ENCODE measurements around the gene CRLF3.
A peak's percentile ranks its signal among the peaks of the same experiment; 100 is the strongest.
"Not testable (repeated sequence)": the region's sequence is repeated elsewhere in the genome, so short reads cannot be mapped to it uniquely, and the experiment has no call there.

Gene CRLF3

DNA sequence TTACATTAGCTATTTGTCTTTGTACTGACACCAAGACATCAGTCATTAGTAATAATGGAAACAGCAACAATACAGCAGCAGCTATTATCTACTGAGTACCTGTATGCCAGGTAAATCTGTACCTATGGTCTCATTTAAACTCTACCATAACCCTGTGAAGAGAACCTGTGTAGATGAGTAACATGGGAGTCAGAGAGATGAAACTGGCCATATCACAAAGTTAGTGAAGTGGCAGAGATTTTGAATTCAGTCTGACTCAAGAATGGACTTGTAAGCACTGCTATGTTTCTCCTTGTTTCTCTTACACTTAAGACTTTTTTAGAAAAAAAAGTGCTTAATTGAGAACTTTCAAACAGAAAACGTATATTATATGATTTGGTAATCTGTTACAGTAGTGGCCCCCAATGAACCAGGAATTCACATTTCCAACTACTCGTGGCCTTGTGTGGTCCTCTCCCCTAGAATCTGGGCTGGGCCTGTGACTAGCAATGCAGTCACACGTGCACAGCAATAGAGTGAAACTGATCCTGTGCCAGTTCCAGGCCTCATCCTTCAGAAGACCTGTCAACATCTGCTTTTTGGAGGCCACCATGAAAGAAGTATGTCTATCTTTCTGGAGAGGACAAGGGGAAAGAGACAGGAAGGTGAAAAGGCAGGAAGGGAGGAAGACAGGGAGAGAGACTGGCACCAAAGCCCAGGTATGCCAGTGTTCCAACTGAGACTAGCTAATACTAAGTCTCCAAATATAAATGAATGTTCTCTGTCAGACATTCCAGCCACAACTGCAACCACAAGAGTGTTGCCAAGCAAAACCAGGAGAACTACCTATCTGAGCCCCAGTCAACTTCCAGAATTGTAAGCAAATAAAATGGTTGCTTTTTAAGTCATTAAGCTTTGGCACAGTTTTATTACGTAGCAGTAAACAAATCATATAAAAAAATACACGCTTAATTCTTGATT is 12.0 kb downstream of the CRLF3 start:
- DNase-seq, result peak; percentile 42

DNA sequence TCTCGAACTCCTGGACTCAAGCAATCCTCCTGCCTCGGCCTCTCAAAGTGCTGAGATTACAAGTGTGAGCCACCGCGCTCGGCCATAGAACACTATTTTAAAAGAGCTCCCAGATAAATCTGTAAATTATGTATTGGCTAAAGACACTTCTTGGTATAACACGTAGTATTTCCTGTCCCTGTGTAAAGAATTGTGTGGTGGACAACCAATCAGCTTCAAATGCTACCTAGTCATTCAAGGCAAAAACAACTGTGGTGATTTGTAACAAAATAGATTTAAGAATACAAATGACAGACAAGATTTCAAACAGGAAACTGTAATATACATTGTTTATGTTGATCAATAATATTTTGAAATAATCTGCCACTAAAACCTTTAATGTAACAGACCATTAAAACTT is 14.6 kb downstream of the CRLF3 start:
- DNase-seq, result no peak

DNA sequence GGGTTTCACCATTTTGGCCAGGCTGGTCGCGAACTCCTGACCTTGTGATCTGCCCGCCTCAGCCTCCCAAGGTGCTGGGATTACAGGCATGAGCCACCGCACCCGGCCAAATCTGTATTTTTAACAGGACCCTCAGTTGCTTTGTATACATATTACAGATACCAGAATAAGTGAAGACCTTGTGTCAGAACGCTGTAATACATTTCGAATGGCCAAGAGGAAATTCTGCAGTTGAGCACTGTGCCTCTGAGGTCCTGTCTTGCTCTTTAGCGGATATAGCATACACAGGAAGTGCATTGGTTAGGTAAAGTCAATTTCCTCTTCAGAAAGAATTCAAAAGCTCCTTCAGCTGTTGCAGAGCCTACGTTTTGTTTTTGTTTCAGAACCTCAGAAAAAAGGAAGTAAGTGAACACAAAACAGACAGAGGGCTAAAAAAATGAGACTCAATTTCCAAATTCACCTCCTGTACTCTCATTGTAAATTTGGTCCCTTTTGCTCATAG is 15.7 kb downstream of the CRLF3 start:
- no peak for DNase-seq

DNA sequence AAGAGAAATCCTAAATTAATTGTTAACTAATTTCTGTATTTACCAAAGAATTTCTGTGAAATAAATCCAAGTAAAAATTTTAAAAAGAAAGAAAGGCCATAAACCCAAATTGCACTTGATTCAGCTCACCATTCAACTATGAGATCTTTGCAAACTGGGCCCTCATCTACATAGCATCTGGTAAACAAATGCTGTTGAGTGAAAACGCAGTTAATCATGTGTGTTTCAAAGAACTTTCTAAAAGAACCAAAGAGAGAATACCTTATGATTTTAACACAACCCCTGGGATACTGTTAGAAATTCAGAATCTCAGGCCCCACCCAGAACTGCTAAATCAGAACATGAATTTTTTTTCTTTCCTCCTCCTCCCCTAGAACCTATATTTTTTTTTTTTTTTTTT is 16.6 kb downstream of the CRLF3 start:
- DNase-seq, result no peak

DNA sequence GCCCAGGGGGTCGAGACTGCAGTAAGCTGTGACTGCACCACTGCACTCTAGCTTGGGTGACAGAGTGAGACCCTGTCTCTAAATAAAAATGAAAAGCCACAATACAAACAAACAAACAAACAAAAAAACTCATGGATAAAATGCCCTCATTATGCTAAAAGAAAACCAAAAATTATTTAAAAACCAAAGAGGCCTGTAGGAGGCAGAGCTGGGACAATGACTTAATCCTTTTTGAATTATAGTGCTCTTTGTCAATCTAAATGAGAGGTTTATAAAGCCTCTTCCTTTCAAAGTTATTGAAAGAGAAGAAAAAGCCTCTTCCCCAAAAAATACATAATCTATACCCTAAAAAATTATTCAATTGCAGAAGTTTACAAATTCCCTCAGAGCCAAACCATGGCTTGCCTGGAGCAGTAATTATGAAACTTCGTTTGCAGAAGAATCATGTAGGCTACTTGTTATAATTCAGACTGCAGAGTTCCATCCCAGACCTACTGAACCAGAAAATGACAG is 18.5 kb downstream of the CRLF3 start:
- DNase-seq, result no peak

DNA sequence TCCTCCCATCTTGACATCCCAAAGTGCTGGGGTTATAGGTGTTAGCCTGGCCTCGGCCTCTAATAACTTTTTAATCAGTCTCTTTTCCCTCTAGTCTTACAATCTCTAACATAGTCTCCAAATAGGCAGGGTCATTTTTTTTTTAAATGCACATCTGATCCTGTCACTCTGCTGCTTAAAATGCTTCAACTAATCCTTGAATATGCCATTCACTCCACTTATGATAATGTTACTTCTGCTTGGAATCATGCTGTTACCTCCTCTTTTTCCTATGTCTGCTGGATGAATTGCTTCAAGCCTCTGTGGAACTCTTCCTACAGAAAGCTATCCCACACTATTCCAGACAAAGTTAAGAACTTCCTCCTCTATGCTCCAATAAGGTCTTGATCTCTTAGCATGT is 22.8 kb downstream of the CRLF3 start:
- DNase-seq, result no peak

DNA sequence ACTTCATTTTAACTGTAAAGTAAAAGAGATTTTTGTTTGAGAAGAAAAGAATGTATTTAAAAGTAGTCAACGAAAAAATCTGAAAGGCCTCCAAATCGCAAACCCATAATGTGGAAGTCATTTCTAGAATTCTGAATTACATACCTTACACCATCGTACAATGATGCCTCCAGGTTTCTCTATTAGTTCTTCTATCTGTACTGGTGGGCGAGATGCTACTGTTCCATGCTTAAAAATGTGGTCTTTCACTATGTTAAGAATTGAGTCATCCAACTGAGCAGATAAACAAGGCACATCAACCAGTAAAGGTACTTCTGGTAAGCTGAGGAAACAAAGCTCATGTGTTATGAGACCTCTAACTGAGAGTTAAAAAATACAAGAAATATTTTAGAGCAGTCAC is 28.5 kb downstream of the CRLF3 start:
- no peak for DNase-seq

DNA sequence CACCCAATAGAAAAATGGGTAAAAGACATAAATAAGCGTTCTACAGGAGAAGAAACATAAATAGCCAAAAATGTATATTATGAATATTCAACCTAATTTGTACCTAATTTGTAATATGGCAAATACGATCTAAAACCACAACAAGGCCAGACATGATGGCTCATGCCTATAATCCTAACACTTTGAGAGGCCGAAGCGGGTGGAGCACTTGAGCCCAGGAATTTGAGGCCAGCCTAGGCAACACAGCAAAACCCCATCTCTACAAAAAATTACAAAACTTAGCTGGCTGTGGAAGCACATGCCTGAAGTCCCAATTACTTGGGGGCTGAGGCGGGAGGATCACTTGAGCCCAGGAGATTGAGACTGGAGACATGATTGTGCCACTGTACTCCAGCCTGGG is 30.1 kb downstream of the CRLF3 start:
- DNase-seq, result no peak

DNA sequence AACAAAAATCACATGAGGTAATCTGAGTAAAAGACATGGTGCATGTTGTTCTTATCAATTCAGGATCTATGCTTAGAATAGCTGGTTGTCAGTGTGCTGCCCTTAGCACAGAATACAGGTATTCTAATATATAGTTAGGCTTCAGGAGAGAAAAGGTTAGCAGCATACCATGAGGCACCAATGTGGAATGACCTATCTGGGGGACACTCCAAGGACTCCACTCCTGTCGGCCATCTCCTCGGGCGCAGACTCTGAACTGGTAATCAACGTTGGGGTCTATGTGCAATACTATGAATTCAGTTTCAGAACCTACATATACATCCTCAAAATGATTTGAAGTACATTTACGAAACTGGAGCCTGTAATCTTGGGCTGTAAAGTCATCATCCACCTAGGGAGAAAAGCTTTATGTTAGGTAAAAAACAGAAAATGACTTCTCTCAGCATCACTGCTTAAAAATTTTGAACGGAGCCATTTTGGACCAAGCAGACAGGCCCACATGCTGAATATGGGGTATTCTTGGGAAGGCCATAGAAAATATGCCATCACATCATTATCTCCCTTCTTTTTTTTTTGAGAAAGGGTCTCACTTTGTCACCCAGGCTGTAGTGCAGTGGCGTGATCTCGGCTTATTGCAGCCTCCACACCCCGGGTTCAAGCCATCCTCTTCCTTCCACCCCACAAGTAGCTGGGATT is 31.1 kb downstream of the CRLF3 start:
- DNase-seq, result no peak

DNA sequence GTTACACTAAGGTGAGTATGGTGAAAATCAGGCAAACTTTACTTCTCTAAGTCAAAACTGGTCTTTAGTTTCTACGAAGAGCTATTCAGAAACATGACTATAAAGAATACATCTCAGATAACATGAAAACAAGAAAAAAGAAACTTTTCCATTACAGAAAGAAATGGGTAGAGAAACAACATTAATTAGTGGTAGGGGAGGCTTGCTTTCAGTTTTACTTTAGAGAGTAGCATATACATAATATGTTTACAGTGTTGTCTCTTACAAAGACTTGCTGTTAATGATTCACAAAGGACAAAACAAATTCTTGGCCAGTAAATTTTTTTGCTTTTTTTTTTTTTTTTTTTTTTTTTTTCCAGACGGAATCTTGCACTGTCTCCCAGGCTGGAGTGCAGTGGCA is 34.2 kb downstream of the CRLF3 start:
- DNase-seq, result no peak

DNA sequence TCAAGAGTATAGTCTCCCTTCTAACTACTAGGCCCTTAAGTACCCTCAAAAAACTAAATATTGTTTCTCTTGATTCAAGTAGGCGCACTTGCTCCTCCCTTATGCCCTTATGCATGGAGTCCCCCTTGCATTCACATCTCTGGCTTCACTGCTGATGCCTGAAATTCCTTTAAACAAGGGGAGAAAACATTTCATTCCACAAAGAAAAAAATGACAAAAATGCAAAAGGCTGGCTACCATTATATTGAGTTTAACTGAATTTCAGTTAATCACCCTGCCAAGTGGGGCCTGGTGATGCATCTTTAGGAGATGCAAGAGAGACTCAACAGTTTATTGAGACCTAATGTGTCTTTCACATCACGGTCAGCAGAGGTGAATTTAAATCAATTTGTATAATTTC is 35.6 kb downstream of the CRLF3 start:
- no peak for DNase-seq

DNA sequence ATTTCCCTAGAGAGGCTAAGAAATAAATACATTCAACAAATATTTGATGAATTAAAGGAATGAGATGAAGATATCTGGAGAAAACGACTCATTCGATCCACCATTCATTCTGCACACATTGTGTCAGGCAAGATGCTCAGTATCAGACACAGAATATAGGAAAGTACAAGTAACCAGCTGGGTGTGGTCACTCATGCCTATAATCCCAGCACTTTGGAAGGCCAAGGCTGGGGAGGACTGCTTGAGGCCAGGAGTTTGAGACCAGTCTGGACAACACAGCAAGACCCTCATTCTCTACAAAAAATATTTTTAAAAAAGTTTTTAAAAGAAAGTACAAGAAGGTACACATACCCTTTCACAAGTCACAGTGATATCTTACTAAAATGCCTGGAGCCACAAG is 42.3 kb downstream of the CRLF3 start:
- DNase-seq, result no peak

DNA sequence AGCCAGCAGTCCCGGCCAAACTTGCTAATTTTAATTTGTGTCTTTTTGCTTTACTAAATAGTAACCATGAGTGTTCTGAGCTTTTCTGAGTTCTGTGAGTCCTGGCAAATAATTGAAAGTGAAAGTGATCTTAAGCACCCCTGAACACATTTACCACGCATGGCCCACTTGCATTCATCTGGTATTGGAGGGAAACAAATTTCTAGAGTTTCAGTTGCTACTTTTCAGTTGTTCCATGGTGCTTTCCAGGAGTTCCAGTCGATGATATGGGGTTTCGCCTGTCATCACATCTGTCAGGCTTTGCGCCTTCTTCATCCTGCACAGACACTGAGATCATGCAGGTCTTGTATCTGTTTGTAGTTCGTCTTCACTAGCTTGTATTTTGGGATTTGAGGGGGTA is 44.1 kb downstream of the CRLF3 start:
- DNase-seq, result peak; percentile 47

DNA sequence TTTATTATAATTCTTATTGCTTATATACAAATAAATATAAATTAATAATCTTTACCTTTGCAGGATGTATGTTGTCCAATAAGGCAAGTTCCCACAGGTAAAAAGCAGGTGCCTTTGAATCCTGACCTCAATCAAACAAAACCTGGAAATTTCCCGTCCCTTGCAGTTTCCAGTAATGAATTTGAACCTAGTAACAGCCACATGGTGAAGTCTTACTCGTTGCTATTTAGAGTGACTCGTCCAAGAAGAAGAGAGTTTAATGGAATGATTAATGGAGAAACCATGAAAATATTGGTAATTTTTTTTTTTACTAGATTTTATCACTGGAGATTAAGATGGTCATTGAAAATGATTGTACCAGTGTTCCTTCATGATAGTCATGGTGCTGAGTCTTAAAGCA is 55.7 kb downstream of the CRLF3 start:
- DNase-seq, result not testable (repeated sequence)

DNA sequence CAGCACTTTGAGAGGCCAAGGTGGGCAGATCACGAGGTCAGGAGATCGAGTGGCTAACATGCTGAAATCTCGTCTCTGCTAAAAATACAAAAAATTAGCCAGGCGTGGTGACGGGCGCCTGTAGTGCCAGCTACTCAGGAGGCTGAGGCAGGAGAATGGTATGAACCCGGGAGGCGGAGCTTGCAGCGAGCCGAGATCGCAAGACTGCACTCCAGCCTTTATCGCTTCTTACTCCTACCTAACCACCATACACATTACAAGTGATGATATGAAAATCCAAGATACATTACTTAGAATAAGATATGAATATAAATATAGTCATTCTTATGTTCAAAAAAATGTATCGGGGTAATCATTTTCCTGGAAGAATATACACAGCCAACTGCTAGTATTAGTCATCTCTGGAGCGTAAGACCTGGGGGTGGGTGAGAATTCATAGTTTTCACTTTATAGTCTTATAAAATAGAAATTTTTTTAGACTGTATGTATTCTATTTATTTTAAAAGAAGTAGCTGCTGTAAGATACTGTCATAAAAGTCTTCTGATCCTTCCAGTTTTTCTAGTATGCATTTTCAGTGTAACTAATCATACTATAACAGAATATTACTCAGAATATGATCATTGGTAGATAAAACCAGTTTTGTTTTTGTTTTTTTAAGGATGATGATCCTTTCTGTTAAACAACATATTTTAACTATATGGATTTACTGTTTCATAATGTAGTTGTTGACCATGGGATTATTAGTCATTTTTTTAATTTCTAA is 56.7 kb downstream of the CRLF3 start:
- not testable (repeated sequence) for DNase-seq

DNA sequence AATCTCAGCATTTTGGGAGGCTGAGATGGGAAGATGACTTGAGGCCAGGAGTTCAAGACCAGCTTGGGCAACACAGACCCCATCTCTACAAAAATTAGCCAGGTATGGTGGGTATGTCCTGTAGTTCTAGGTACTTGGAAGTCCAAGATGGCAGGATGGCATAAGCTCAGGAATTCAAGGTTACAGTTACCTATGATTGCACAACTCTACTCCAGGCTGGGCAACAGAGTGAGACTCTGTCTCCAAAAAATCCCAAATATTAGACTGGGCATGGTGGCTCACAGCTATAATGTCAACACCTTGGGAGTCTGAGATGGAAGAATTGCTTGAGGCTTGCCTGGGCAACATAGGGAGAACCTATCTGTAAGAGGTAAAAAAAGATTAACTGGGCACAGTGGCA is 63.4 kb downstream of the CRLF3 start:
- no peak for DNase-seq

DNA sequence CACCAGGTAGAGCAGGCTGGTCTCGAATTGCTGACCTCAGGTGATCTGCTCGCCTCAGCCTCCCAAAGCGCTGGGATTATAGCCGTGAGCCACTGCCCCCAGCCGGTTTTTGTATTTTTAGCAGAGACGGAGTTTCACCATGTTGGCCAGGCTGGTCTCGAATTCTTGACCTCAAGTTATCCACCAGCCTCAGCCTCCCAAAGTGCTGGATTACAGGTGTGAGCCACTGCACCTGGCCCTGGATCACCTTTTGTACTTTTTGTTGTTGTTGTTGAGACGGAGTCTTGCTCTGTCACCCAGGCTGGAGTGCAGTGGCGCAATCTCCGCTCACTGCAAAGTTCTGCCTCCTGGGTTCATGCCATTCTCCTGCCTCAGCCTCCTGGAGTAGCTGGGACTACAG is 71.2 kb downstream of the CRLF3 start:
- not testable (repeated sequence) for DNase-seq

DNA sequence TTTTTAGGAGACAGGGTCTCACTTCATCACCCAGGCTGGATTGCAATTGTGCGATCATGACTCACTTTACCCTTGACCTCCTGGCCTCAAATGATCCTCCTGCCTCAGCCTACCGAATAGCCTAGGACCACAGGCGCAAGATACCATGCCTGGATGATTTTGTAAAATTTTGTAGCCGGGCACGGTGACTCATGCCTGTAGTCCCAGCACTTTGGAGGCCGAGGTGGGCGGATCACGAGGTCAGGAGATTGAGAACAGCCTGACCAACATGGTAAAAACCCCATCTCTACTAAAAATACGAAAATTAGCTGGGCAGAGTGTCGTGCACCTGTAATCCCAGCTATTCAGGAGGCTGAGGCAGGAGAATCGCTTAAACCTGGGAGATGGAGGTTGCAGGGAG is 73.5 kb downstream of the CRLF3 start:
- DNase-seq, result not testable (repeated sequence)

DNA sequence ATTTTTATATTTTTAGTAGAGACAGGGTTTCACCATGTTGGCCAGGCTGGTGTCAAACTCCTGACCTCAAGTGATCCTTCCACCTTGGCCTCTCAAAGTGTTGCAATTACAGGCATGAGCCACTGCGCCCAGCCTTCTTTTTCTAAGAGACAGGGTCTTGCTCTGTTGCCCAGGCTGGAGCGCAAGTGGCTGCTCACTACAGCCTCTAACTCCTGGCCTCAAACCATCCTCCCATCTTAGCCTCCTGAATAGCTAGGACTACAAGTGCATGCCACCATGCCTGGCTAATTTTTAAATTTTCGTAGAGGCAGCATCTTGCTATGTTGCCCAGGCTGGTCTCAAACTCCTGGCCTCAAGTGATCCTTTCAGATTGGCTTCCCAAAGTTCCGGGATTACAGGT is 76.9 kb downstream of the CRLF3 start:
- not testable (repeated sequence) for DNase-seq

DNA sequence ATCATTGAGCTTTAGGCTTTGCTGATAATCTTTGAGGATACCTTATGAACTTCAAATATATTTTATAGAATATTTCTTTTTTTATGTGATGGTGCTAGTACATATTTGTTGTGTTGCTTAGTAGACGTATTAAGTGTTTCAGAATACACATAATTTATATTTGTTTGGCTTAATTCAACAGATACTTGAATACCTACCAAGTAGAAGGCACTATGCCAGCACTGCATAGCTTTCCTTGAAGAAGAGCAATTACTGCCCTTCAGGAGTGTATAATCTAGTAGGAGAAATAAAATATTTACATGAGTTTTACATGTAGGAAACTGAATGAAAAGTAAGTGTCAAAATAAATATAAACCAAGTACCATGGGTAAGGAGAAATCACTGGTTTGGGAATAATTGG is 81.8 kb downstream of the CRLF3 start:
- not testable (repeated sequence) for DNase-seq

DNA sequence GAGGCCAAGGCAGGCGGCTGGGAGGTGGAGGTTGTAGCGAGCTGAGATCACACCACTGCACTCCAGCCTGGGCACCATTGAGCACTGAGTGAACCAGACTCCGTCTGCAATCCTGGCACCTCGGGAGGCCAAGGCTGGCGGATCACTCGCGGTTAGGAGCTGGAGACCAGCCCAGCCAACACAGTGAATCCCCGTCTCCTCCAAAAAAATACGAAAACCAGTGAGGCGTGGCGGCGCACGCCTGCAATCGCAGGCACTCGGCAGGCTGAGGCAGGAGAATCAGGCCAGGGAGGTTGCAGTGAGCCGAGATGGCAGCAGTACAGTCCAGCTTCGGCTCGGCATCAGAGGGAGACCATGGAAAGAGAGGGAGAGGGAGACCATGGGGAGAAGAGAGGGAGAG is 88.1 kb downstream of the CRLF3 start:
- not testable (repeated sequence) for DNase-seq

DNA sequence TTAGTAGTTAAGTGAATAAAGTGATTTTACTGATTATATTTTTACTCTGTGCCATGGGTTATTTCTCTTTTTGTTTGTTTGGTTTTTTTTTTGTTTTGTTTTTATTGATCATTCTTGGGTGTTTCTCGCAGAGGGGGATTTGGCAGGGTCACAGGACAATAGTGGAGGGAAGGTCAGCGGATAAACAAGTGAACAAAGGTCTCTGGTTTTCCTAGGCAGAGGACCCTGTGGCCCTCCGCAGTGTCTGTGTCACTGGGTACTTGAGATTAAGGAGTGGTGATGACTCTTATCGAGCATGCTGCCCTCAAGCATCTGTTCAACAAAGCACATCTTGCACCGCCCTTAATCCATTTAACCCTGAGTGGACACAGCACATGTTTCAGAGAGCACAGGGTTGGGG is 88.8 kb downstream of the CRLF3 start:
- not testable (repeated sequence) for DNase-seq

DNA sequence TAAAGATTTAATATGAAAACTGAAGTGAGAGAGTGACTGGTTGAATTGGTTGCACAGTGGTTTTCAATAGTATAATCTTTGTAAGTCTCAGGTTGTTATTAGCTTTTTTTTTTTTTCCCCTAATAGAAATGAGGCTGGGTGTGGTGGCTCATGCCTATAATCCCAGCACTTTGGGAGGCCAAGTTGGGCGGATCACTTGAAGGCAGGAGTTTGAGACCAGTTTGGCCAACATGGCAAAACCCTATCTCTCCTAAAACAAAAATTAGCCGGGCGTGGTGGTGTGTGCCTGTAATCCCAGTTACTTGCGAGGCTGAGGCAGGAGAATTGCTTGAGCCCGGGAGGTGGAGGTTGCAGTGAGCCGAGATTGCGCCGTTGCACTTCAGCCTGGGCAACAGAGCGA is 89.3 kb downstream of the CRLF3 start:
- DNase-seq, result not testable (repeated sequence)

Measured in activated CD4-positive, alpha-beta T cell treated with anti-CD3 and anti-CD28 coated beads for 48 hours (primary cell).